HG03066 (cell line): ENCODE results near the gene TAF4.

Experiments
- ATAC-seq: cut with Tn5 transposase; IDR thresholded peaks from one replicate; pipeline ENCODE4 v1.9.1; 2021; ENCODE audit warnings: low read depth; ENCODE audit not compliant: unreplicated experiment

The TAF4 gene

GRCh38 chr20:61934716-61935530, 130.8 kb downstream of the TAF4 start:
- ATAC-seq: no peak

GRCh38 chr20:61933951-61934715, 131.5 kb downstream of the TAF4 start:
- ATAC-seq: no peak

GRCh38 chr20:61933481-61933950, 132.2 kb downstream of the TAF4 start:
- no peak for ATAC-seq

- no peak for ATAC-seq
These were observed 132.8 kb downstream of the TAF4 start for GRCh38 chr20:61932711-61933480.

- no peak for ATAC-seq
These were observed 133.5 kb downstream of the TAF4 start for GRCh38 chr20:61932199-61932592.

GRCh38 chr20:61931476-61932198, 134.0 kb downstream of the TAF4 start:
- ATAC-seq: no peak

GRCh38 chr20:61930776-61931475, 134.8 kb downstream of the TAF4 start:
- no peak for ATAC-seq

- ATAC-seq: no peak
These were observed 135.6 kb downstream of the TAF4 start for GRCh38 chr20:61929971-61930666.

- ATAC-seq: no peak
These were observed 136.1 kb downstream of the TAF4 start for GRCh38 chr20:61929561-61929960.

- ATAC-seq: no peak
These were observed 137.7 kb downstream of the TAF4 start for GRCh38 chr20:61927826-61928541.

- no peak for ATAC-seq
These were observed 138.4 kb downstream of the TAF4 start for GRCh38 chr20:61927193-61927825.

- ATAC-seq: no peak
These were observed 138.9 kb downstream of the TAF4 start for GRCh38 chr20:61926796-61927192.

- no peak for ATAC-seq
These were observed 139.4 kb downstream of the TAF4 start for GRCh38 chr20:61926253-61926613.

GRCh38 chr20:61925555-61926252, 140.0 kb downstream of the TAF4 start:
- no peak for ATAC-seq

GRCh38 chr20:61924858-61925554, 140.7 kb downstream of the TAF4 start:
- no peak for ATAC-seq
